ENCODE measurements around the gene ATF4. TPM values are rescaled to one million over a fixed set of nuclear protein-coding genes. Genes with fewer than 3 reads are reported as not detected.

Gene ATF4
- 100 to 1,000 TPM; 339 to 403 (median 347) TPM for total RNA-seq

GRCh38 chr22:39520226-39521105, at the start of gene ATF4:
Gene ATF4, plus strand, starts transcription at chr22:39520562. Its CDS starts 884 bp downstream, at chr22:39521446.
- peak in 1 of 2 donors; percentile 91 for DNase-seq (ENCODE audit: low spot score in 2 of 2)
- H3K27me3 ChIP-seq: no peaks in the 10 kb centered on the region
- peaks cover 9 to 22% of the 10 kb centered on the region in 2 donors for H3K4me1 ChIP-seq
- no peaks in the 10 kb centered on the region for H3K36me3 ChIP-seq
- peak within 1 kb of the TSS; percentile 99 to 100 for H3K27ac ChIP-seq
- TF ChIP-seq CTCF (IDR thresholded peaks at IDR 0.05) (peak in 2 of 3 donors; percentile 13 to 37), POLR2AphosphoS5 (IDR thresholded peaks at IDR 0.05) (peak; percentile 99 to 100 (median 99)), POLR2A (IDR thresholded peaks at IDR 0.05) (peak; percentile 99)
- peak within 1 kb of the TSS; percentile 97 to 100 (median 99) for H3K4me3 ChIP-seq
- H3K9me3 ChIP-seq: no peaks in the 10 kb centered on the region
- intact Hi-C loops (cut with DNase I; ENCODE audit: low total_unique reads): loop anchor here (10.0 kb wide), 1 partner anchor 206 kb away; the partner anchor contains the start of gene RPL3

GRCh38 chr22:39471381-39472141, 48.8 kb upstream of the ATF4 start:
- H3K4me3 ChIP-seq: no peak overlapping the region
- no peak for DNase-seq (ENCODE audit: low spot score in 2 of 2)
- peak overlapping the region; percentile 55 to 77 for H3K27ac ChIP-seq

GRCh38 chr22:39472570-39473556, 47.5 kb upstream of the ATF4 start:
- no peaks in the 10 kb centered on the region for H3K36me3 ChIP-seq
- intact Hi-C loops (cut with DNase I; ENCODE audit: low total_unique reads): no loop called here
- no peak for DNase-seq (ENCODE audit: low spot score in 2 of 2)
- no peak overlapping the region for H3K4me3 ChIP-seq
- H3K9me3 ChIP-seq: no peaks in the 10 kb centered on the region
- H3K27me3 ChIP-seq: no peaks in the 10 kb centered on the region
- H3K4me1 ChIP-seq: no peaks in the 10 kb centered on the region
- peak overlapping the region; percentile 55 to 77 for H3K27ac ChIP-seq
- TF ChIP-seq CTCF (IDR thresholded peaks at IDR 0.05) (no peak), POLR2A (IDR thresholded peaks at IDR 0.05) (no peak), POLR2AphosphoS5 (IDR thresholded peaks at IDR 0.05) (no peak)

More at GRCh38 chr22:39471381-39472141, 48.8 kb upstream of the ATF4 start:
- no peaks in the 10 kb centered on the region for H3K27me3 ChIP-seq
- no peaks in the 10 kb centered on the region for H3K9me3 ChIP-seq
- intact Hi-C loops (cut with DNase I; ENCODE audit: low total_unique reads): no loop called here
- H3K36me3 ChIP-seq: no peaks in the 10 kb centered on the region
- H3K4me1 ChIP-seq: no peaks in the 10 kb centered on the region
- TF ChIP-seq POLR2AphosphoS5 (IDR thresholded peaks at IDR 0.05): no peak
- TF ChIP-seq POLR2A (IDR thresholded peaks at IDR 0.05): no peak
- no peak for TF ChIP-seq CTCF (IDR thresholded peaks at IDR 0.05)

- intact Hi-C loops (cut with DNase I; ENCODE audit: low total_unique reads): no loop called here
- H3K27ac ChIP-seq: no peak overlapping the region
- no peaks in the 10 kb centered on the region for H3K4me1 ChIP-seq
- H3K9me3 ChIP-seq: no peaks in the 10 kb centered on the region
- no peak for TF ChIP-seq POLR2A (IDR thresholded peaks at IDR 0.05)
- TF ChIP-seq CTCF (IDR thresholded peaks at IDR 0.05): no peak
- TF ChIP-seq POLR2AphosphoS5 (IDR thresholded peaks at IDR 0.05): no peak
- no peak overlapping the region for H3K4me3 ChIP-seq
- H3K36me3 ChIP-seq: no peaks in the 10 kb centered on the region
- DNase-seq (ENCODE audit: low spot score in 2 of 2): no peak
- no peaks in the 10 kb centered on the region for H3K27me3 ChIP-seq
Observed at GRCh38 chr22:39473851-39474250, 46.5 kb upstream of the ATF4 start.

Data from breast epithelium (tissue), 4 donors.